ENCODE data around the gene GMPPA. TPM values are rescaled to one million over a fixed set of nuclear protein-coding genes. Genes with fewer than 3 reads are reported as not detected.
A peak's percentile ranks its signal among the peaks of the same experiment; 100 is the strongest.

GMPPA gene
- total RNA-seq, 4 donors from 2014 or later, result 11.3 to 26.4 (median 14.2) TPM

- no peaks in the 10 kb centered on the region for H3K9me3 ChIP-seq
- WGBS, 2 donors (ENCODE audit: low coverage in 1 of 2), result 42% methylated on average over 2 of the region's 6 CpGs; no CpG with 5 or more reads in 1 of the 2 donors
- peak in 1 of 2 donors; percentile 5 for TF ChIP-seq POLR2A (IDR thresholded peaks at IDR 0.05)
- TF ChIP-seq EP300 (IDR thresholded peaks at IDR 0.05), result no peak
- no peak for TF ChIP-seq POLR2AphosphoS5 (IDR thresholded peaks at IDR 0.05)
- H3K27me3 ChIP-seq, result peaks cover 70% of the 10 kb centered on the region
- H3K4me3 ChIP-seq, result no peak overlapping the region
- ATAC-seq, result no peak
- H3K36me3 ChIP-seq, result no peaks in the 10 kb centered on the region
- peaks cover 0 to 26% (median 23%) of the 10 kb centered on the region in 3 donors for H3K4me1 ChIP-seq
- H3K27ac ChIP-seq, result no peak overlapping the region
Measured at GRCh38 chr2:219527076-219527394, 28.3 kb downstream of the GMPPA start.

- no peak for TF ChIP-seq POLR2AphosphoS5 (IDR thresholded peaks at IDR 0.05)
- TF ChIP-seq EP300 (IDR thresholded peaks at IDR 0.05), result no peak
- TF ChIP-seq, protein P1, sequence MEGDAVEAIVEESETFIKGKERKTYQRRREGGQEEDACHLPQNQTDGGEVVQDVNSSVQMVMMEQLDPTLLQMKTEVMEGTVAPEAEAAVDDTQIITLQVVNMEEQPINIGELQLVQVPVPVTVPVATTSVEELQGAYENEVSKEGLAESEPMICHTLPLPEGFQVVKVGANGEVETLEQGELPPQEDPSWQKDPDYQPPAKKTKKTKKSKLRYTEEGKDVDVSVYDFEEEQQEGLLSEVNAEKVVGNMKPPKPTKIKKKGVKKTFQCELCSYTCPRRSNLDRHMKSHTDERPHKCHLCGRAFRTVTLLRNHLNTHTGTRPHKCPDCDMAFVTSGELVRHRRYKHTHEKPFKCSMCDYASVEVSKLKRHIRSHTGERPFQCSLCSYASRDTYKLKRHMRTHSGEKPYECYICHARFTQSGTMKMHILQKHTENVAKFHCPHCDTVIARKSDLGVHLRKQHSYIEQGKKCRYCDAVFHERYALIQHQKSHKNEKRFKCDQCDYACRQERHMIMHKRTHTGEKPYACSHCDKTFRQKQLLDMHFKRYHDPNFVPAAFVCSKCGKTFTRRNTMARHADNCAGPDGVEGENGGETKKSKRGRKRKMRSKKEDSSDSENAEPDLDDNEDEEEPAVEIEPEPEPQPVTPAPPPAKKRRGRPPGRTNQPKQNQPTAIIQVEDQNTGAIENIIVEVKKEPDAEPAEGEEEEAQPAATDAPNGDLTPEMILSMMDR (IDR thresholded peaks at IDR 0.05), result no peak
- no peak for TF ChIP-seq POLR2A (IDR thresholded peaks at IDR 0.05)
- ATAC-seq, result no peak
- peaks cover 70% of the 10 kb centered on the region for H3K27me3 ChIP-seq
- H3K36me3 ChIP-seq, result no peaks in the 10 kb centered on the region
- no peak overlapping the region for H3K4me3 ChIP-seq
- WGBS, 2 donors (ENCODE audit: low coverage in 1 of 2), result 58% methylated on average over 3 of the region's 5 CpGs; no CpG with 5 or more reads in 1 of the 2 donors
- H3K9me3 ChIP-seq, result no peaks in the 10 kb centered on the region
- peaks cover 0 to 22% (median 19%) of the 10 kb centered on the region in 3 donors for H3K4me1 ChIP-seq
- H3K27ac ChIP-seq, result no peak overlapping the region
Measured at GRCh38 chr2:219527472-219527871, 28.8 kb downstream of the GMPPA start.

GRCh38 chr2:219530048-219530963, 31.6 kb downstream of the GMPPA start:
- Histone ChIP-seq H3K9me3 (no peaks in the 10 kb centered on the region), H3K4me3 (peak overlapping the region in 1 of 2 donors; percentile 32), H3K27ac (peak overlapping the region in 1 of 4 donors; percentile 53), H3K4me1 (peaks cover 0 to 9% (median 7%) of the 10 kb centered on the region in 3 donors), H3K27me3 (peaks cover 46% of the 10 kb centered on the region), H3K36me3 (no peaks in the 10 kb centered on the region)
- 23 to 30% methylated on average over 4 to 9 of the region's 21 CpGs for WGBS, 2 donors (ENCODE audit: low coverage in 1 of 2)
- TF ChIP-seq, protein P1 (IDR thresholded peaks at IDR 0.05), result peak in 3 of 4 experiments; percentile 98 to 99 (median 99)
- TF ChIP-seq POLR2A (IDR thresholded peaks at IDR 0.05) (no peak), POLR2AphosphoS5 (IDR thresholded peaks at IDR 0.05) (no peak), EP300 (IDR thresholded peaks at IDR 0.05) (no peak)
- peak; percentile 90 for ATAC-seq

DNA sequence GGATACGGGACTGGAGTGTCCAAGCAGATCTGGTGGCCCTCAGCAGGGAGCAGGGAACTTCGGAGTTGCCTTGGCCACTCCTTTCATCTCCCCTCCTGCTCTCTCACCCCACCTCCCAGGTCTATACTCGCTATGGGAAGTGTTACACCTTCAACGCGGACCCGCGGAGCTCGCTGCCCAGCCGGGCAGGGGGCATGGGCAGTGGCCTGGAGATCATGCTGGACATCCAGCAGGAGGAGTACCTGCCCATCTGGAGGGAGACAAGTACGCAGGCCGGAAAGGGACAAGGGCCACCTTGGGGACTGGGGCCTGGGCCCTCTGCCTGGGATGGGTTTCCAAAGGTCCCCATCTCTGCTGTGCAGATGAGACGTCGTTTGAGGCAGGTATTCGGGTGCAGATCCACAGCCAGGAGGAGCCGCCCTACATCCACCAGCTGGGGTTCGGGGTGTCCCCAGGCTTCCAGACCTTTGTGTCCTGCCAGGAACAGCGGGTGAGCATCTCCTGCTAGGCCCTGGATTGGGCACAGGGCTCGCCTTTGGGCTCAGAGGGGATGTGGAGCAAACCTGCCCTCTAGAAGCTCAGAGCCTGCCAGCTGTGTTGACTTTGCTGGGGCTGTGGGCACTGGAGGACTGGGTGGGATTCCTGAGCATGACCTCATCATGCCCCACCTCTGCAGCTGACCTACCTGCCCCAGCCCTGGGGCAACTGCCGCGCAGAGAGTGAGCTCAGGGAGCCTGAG, 33.1 kb downstream of the GMPPA start:
- Histone ChIP-seq H3K36me3 (no peaks in the 10 kb centered on the region), H3K27ac (no peak overlapping the region), H3K27me3 (peaks cover 37% of the 10 kb centered on the region), H3K4me1 (peaks cover 0 to 9% (median 7%) of the 10 kb centered on the region in 3 donors), H3K4me3 (no peak overlapping the region), H3K9me3 (no peaks in the 10 kb centered on the region)
- no peak for ATAC-seq
- no peak for TF ChIP-seq POLR2A (IDR thresholded peaks at IDR 0.05)
- TF ChIP-seq, protein P1 (IDR thresholded peaks at IDR 0.05), result no peak
- no peak for TF ChIP-seq EP300 (IDR thresholded peaks at IDR 0.05)
- TF ChIP-seq POLR2AphosphoS5 (IDR thresholded peaks at IDR 0.05), result no peak
- 95% methylated on average over 4 of the region's 20 CpGs; no CpG with 5 or more reads in 1 of the 2 donors for WGBS, 2 donors (ENCODE audit: low coverage in 1 of 2)

GRCh38 chr2:219532378-219532649, 33.6 kb downstream of the GMPPA start:
- WGBS, 2 donors (ENCODE audit: low coverage in 1 of 2), result no CpG with 5 or more reads among the region's 8 CpGs
- Histone ChIP-seq H3K36me3 (no peaks in the 10 kb centered on the region), H3K27me3 (peaks cover 34% of the 10 kb centered on the region), H3K27ac (no peak overlapping the region), H3K9me3 (no peaks in the 10 kb centered on the region), H3K4me1 (peaks cover 0 to 9% (median 7%) of the 10 kb centered on the region in 3 donors), H3K4me3 (no peak overlapping the region)
- no peak for ATAC-seq
- TF ChIP-seq EP300 (IDR thresholded peaks at IDR 0.05), result no peak
- TF ChIP-seq, protein P1 (IDR thresholded peaks at IDR 0.05), result no peak
- TF ChIP-seq POLR2AphosphoS5 (IDR thresholded peaks at IDR 0.05), result no peak
- no peak for TF ChIP-seq POLR2A (IDR thresholded peaks at IDR 0.05)
